HCT116 (cell line): ENCODE results near the gene SPRR4. TPM values are rescaled to one million over a fixed set of nuclear protein-coding genes. Genes with fewer than 3 reads are reported as not detected.

Source experiments
- ATAC-seq: fragments of 200-7000 bp; cut with Tn5 transposase; 2 replicates; pipeline ENCODE4 v1.9.1; 2020; ENCODE audit warnings: mild to moderate bottlenecking, moderate library complexity
- BruUV-seq: library from RNA; stranded (reverse); fragments of 400-500 nt; replicated peaks from 2 replicates; lab custom pipeline; 2021; lab: Mats Ljungman, UMichigan
- CTCF ChIA-PET: fragments of 300-600 bp; sonication (Branson Sonifier 250); formaldehyde crosslinking; loops from one replicate; lab custom pipeline; 2021; ENCODE audit warnings: antibody characterized with exemption; lab: Charles Lee
- POLR2A ChIA-PET: fragments of 300-600, 350-600 bp; sonication (Branson Sonifier 250); formaldehyde crosslinking; loops from one replicate; lab custom pipeline; 2021; ENCODE audit warnings: antibody characterized with exemption; lab: Charles Lee
- RAD21 ChIA-PET, 2 experiments: fragments of 300-600 bp; sonication (Branson Sonifier 250); formaldehyde crosslinking; loops; one replicate each; lab custom pipeline; 2023; ENCODE audit warnings: low total read pairs in 2 of 2; ENCODE audit not compliant: uncharacterized antibody in 2 of 2, unreplicated experiment in 2 of 2, low non-redundant PET in 1 of 2; lab: Charles Lee
- DNase-seq: peaks from one replicate; pipeline ENCODE4 v3.0.0-alpha.2; 2010; ENCODE audit warnings: low read depth, low spot score
- H2AFZ ChIP-seq: fragments of 200-600 bp; shearing (Covaris generic), sonication (generic); 2 replicates; pipeline ENCODE4 v1.6.1; 2017; ENCODE audit warnings: low read depth, mixed run types, mixed read lengths, antibody characterized with exemption, low read length; ENCODE audit not compliant: poor library complexity, severe bottlenecking
- H3K27ac ChIP-seq: 2 replicates; pipeline ENCODE4 v1.5.1; 2012; ENCODE audit warnings: low read depth, low read length
- H3K27me3 ChIP-seq: fragments of 200-600 bp; sonication (generic); 2 replicates; pipeline ENCODE4 v1.6.1; 2016; ENCODE audit warnings: mixed run types, low read length, mixed read lengths; ENCODE audit not compliant: insufficient read depth
- H3K36me3 ChIP-seq, 2 experiments: fragments of 200-500 bp in 1 of 2; fragments of 200-600 bp in 1 of 2; sonication (Bioruptor generic) in 1 of 2; sonication (generic) in 1 of 2; 2 replicates each; pipeline versions ENCODE4 v1.5.1 to v1.6.1; 2014 to 2016; ENCODE audit warnings: low read length in 2 of 2, inconsistent platforms in 1 of 2, mixed read lengths in 1 of 2, mixed run types in 1 of 2; ENCODE audit not compliant: insufficient read depth in 2 of 2, control insufficient read depth in 1 of 2
- H3K4me1 ChIP-seq, 2 experiments: fragments of 200-600 bp in 1 of 2; sonication (generic) in 1 of 2; 2 replicates each; pipeline versions ENCODE4 v1.5.1 to v1.6.1; 2012 to 2017; ENCODE audit warnings: low read length in 2 of 2, inconsistent platforms in 1 of 2, mild to moderate bottlenecking in 1 of 2, mixed read lengths in 1 of 2, mixed run types in 1 of 2, moderate library complexity in 1 of 2; ENCODE audit not compliant: insufficient read depth in 2 of 2, control insufficient read depth in 1 of 2
- H3K4me2 ChIP-seq: fragments of 200-600 bp; sonication (generic); 2 replicates; pipeline ENCODE4 v1.6.1; 2017; ENCODE audit warnings: mixed run types, low read length, mixed read lengths
- H3K4me3 ChIP-seq, 2 experiments: fragments of 200-600 bp in 1 of 2; sonication (generic) in 1 of 2; replicated peaks in 1 of 2; 2 replicates each; pipeline ENCODE4 v1.5.1; 2011 to 2016; ENCODE audit warnings: low read length in 2 of 2, control low read depth in 1 of 2, low read depth in 1 of 2, mild to moderate bottlenecking in 1 of 2, mixed read lengths in 1 of 2, mixed run types in 1 of 2
- H3K79me2 ChIP-seq: fragments of 200-600 bp; sonication (generic); 2 replicates; pipeline ENCODE4 v1.6.1; 2017; ENCODE audit warnings: mild to moderate bottlenecking, mixed run types, low read length, moderate library complexity, mixed read lengths; ENCODE audit not compliant: insufficient read depth
- H3K9ac ChIP-seq: fragments of 200-600 bp; sonication (generic); 2 replicates; pipeline ENCODE4 v1.6.1; 2016; ENCODE audit warnings: low read length, mixed read lengths
- H3K9me2 ChIP-seq: fragments of 200-600 bp; sonication (generic), shearing (Covaris generic); 2 replicates; pipeline ENCODE4 v1.6.1; 2017; ENCODE audit warnings: mixed run types, mild to moderate bottlenecking, moderate library complexity; ENCODE audit not compliant: insufficient read depth
- H3K9me3 ChIP-seq, 2 experiments: fragments of 200-500 bp in 1 of 2; fragments of 200-600 bp in 1 of 2; sonication (Bioruptor generic) in 1 of 2; sonication (generic) in 1 of 2; 2 replicates each; pipeline ENCODE4 v1.6.1; 2014 to 2017; ENCODE audit warnings: low read length in 2 of 2, mixed read lengths in 2 of 2, inconsistent platforms in 1 of 2, low read depth in 1 of 2, mild to moderate bottlenecking in 1 of 2, mixed run types in 1 of 2, moderate library complexity in 1 of 2; ENCODE audit not compliant: control insufficient read depth in 1 of 2, insufficient read depth in 1 of 2
- H4K20me1 ChIP-seq: fragments of 200-600 bp; sonication (generic), shearing (Covaris generic); 2 replicates; pipeline ENCODE4 v1.6.1; 2017; ENCODE audit warnings: mixed run types, mild to moderate bottlenecking, moderate library complexity; ENCODE audit not compliant: insufficient read depth
- CBX3 ChIP-seq: IDR thresholded peaks from 2 replicates; pipeline ENCODE4 v1.6.1; 2012; ENCODE audit warnings: low read depth
- CTCF ChIP-seq, 3 experiments: fragments of 200-600 bp in 1 of 3; sonication (generic) in 1 of 3; IDR thresholded peaks in 2 of 3; conservative IDR thresholded peaks in 1 of 3; 2 replicates each; pipeline ENCODE4 v1.5.1; 2012 to 2017; ENCODE audit warnings: low read depth in 2 of 3, low read length in 2 of 3, antibody characterized with exemption in 1 of 3, borderline replicate concordance in 1 of 3, control low read depth in 1 of 3, mild to moderate bottlenecking in 1 of 3, mixed read lengths in 1 of 3, mixed run types in 1 of 3, moderate library complexity in 1 of 3; ENCODE audit not compliant: insufficient read depth in 1 of 3
- EZH2phosphoT487 ChIP-seq: fragments of 200-600 bp; IDR thresholded peaks from 2 replicates; pipeline ENCODE4 v1.6.1; 2018; ENCODE audit warnings: antibody characterized with exemption, borderline replicate concordance
- FOSL1 ChIP-seq: IDR thresholded peaks from 2 replicates; pipeline ENCODE4 v1.6.1; 2012; ENCODE audit warnings: low read depth
- POLR2AphosphoS5 ChIP-seq: IDR thresholded peaks from 2 replicates; pipeline ENCODE4 v1.6.1; 2011; ENCODE audit warnings: mild to moderate bottlenecking, low read depth, low read length, moderate library complexity
- RAD21 ChIP-seq: IDR thresholded peaks from 2 replicates; pipeline ENCODE4 v1.6.1; 2012; ENCODE audit warnings: low read depth, mild to moderate bottlenecking
- SP1 ChIP-seq: IDR thresholded peaks from 2 replicates; pipeline ENCODE4 v1.6.1; 2012; ENCODE audit warnings: low read depth
- YY1 ChIP-seq: IDR thresholded peaks from 2 replicates; pipeline ENCODE4 v1.6.1; 2011; ENCODE audit warnings: low read length, low read depth, moderate library complexity, mild to moderate bottlenecking; ENCODE audit not compliant: insufficient replicate concordance; ENCODE audit errors: extremely low read depth
- ZNF274 ChIP-seq: fragments of 200-500 bp; sonication (Bioruptor generic); IDR thresholded peaks from 2 replicates; pipeline ENCODE4 v1.6.1; 2014; ENCODE audit warnings: mild to moderate bottlenecking, low read depth, low read length, inconsistent platforms
- intact Hi-C: fragments of 100-400 bp; cut with micrococcal nuclease; formaldehyde crosslinking; loops from 2 replicates; pipeline ENCODE4 v1.10.0; 2022
- total RNA-seq: library from RNA; stranded (reverse); gene quantifications from one replicate; pipeline ENCODE4 v1.2.1, GENCODE V29; 2021; ENCODE audit not compliant: unreplicated experiment

SPRR4 gene
- total RNA-seq, 1 experiment from 2014 or later: not detected

- ChIA-PET CTCF (interaction anchor here (1.1 to 4.2 kb wide), 2 partner anchors 230 to 232 kb away, joined by 5 to 34 read pairs; no protein-coding TSS in a partner anchor), POLR2A (no interaction called here), RAD21 (no interaction called here)
- TF ChIP-seq YY1: no peak
- TF ChIP-seq ZNF274: no peak
- TF ChIP-seq SP1: no peak
- no peak for TF ChIP-seq FOSL1
- no peak for TF ChIP-seq POLR2AphosphoS5
- TF ChIP-seq RAD21: peak; percentile 69
- no peak for TF ChIP-seq EZH2phosphoT487
- TF ChIP-seq CBX3: no peak
- peak; percentile 43 to 51 (median 51); a peak in 4 of 6 replicates for TF ChIP-seq CTCF (IDR thresholded peaks at IDR 0.05 in 2 of 3, conservative IDR thresholded peaks at IDR 0.05 in 1 of 3; ENCODE audit: borderline replicate concordance in 1 of 3, insufficient read depth in 1 of 3, low read depth in 2 of 3, low read length in 2 of 3)
- DNase-seq (no peak), ATAC-seq (peak; percentile 59; the same call in 1 of the 2 replicates)
- no peak overlapping the region for H3K4me3 ChIP-seq
- no peaks in the 10 kb centered on the region for H3K4me1 ChIP-seq
- no TSS peak for BruUV-seq
- no peaks in the 10 kb centered on the region; the same call in 1 of the 2 replicates for H4K20me1 ChIP-seq
- intact Hi-C loops: loop anchor here (1.0 kb wide), 1 partner anchor 232 kb away; no protein-coding TSS in a partner anchor
- no peak overlapping the region for H3K27ac ChIP-seq
- H2AFZ ChIP-seq: no peak overlapping the region
- no peak overlapping the region for H3K9ac ChIP-seq
- H3K4me2 ChIP-seq: no peak overlapping the region
- no peaks in the 10 kb centered on the region for H3K79me2 ChIP-seq
- H3K9me2 ChIP-seq: no peaks in the 10 kb centered on the region
- H3K27me3 ChIP-seq: peaks cover 12% of the 10 kb centered on the region
- H3K36me3 ChIP-seq: no peaks in the 10 kb centered on the region
- H3K9me3 ChIP-seq: no peaks in the 10 kb centered on the region
Observed at GRCh38 chr1:152960452-152961044, 9.9 kb upstream of the SPRR4 start.
